ENCODE data around the gene DOCK4.

The DOCK4 gene

DNA sequence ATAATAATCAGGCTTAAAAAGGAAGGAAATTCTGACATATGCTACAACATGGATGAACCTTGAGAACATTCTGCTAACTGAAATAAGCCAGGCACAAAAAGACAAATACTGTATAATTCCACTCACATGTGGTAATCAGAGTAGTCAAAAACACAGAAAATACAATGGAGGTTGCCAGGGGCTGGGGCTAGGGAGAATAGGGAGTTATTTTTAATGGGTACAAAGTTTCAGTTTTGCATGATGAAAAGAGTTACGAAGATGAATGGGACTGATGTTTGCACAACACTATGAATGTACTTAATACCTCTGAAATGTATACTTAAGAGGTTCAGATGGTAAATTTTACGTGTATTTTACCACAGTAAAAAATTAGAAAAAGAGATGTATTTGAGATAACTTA lies 145.6 kb downstream of the DOCK4 start:
- H3K4me1 ChIP-seq (ENCODE audit: control insufficient read depth in 1 of 2, insufficient read depth in 2 of 2, low read length in 2 of 2): peaks cover 4 to 12% of the 10 kb centered on the region in 2 experiments

DNA sequence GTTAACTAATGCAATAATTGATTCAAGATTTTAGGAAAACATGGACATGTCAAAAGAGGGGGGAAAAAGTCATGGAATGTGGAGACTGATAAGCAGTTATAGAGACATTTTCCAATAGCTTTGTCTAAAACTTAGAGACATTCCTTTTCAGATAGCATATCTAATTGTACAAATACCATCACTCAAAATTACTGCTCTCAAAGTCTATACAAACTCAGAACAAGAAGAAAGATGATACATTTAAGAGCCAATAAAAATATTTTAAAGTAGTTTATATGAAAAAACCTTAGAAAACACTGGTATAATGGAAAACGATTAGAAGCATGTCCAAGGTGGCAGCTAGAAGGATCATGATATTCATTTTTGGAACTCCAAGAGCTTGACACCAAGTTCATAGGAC lies 146.5 kb downstream of the DOCK4 start:
- Histone ChIP-seq H3K18ac (ENCODE audit: low read length) (no peak overlapping the region), H3K9ac (ENCODE audit: low read length) (no peak overlapping the region), H3K4me2 (ENCODE audit: low read length) (no peak overlapping the region)

More for the DNA sequence above, 145.6 kb downstream of the DOCK4 start:
- WGBS (ENCODE audit: extremely low coverage, insufficient coverage, insufficient read length): no CpG with 5 or more reads among the region's 2 CpGs
- no peak overlapping the region for H2AK5ac ChIP-seq (ENCODE audit: low read length)
- no peak overlapping the region for H2BK12ac ChIP-seq (ENCODE audit: low read length)
- no peak overlapping the region for H3K27ac ChIP-seq (ENCODE audit: low read depth, low read length)
- H4K12ac ChIP-seq (ENCODE audit: low read depth, low read length): no peak overlapping the region
- H2BK120ac ChIP-seq (ENCODE audit: insufficient read depth, low read length, poor library complexity): no peak overlapping the region
- H3K9me3 ChIP-seq (ENCODE audit: insufficient read depth, low read depth, low read length): no peaks in the 10 kb centered on the region
- peaks cover 4% of the 10 kb centered on the region for H3K79me1 ChIP-seq (ENCODE audit: low read length)
- no peak overlapping the region for H4K91ac ChIP-seq (ENCODE audit: low read depth, low read length)
- no peak for DNase-seq
- no peak overlapping the region for H2BK5ac ChIP-seq (ENCODE audit: low read depth, low read length, poor library complexity)
- H3K36me3 ChIP-seq (ENCODE audit: control insufficient read depth in 1 of 2, insufficient read depth in 2 of 2, low read length in 2 of 2): no peaks in the 10 kb centered on the region
- no peak overlapping the region for H2AFZ ChIP-seq (ENCODE audit: insufficient read depth, low read length, poor library complexity)
- H3K18ac ChIP-seq (ENCODE audit: low read length): no peak overlapping the region
- no peak overlapping the region for H3K4ac ChIP-seq (ENCODE audit: low read depth, low read length)
- H3K4me2 ChIP-seq (ENCODE audit: low read length): no peak overlapping the region
- H3K9ac ChIP-seq (ENCODE audit: low read length): no peak overlapping the region
- H3K4me3 ChIP-seq (ENCODE audit: low read depth, low read length): no peak overlapping the region
- no peaks in the 10 kb centered on the region for H3K27me3 ChIP-seq (ENCODE audit: insufficient read depth, low read length)
- no peak overlapping the region for H4K8ac ChIP-seq (ENCODE audit: low read depth, low read length)
- H3K79me2 ChIP-seq (ENCODE audit: control insufficient read depth, insufficient read depth, low read length, poor library complexity): no peaks in the 10 kb centered on the region
- no peak overlapping the region for H3K23ac ChIP-seq (ENCODE audit: low read length)
- no peak overlapping the region for H3K14ac ChIP-seq (ENCODE audit: low read length)

DNA sequence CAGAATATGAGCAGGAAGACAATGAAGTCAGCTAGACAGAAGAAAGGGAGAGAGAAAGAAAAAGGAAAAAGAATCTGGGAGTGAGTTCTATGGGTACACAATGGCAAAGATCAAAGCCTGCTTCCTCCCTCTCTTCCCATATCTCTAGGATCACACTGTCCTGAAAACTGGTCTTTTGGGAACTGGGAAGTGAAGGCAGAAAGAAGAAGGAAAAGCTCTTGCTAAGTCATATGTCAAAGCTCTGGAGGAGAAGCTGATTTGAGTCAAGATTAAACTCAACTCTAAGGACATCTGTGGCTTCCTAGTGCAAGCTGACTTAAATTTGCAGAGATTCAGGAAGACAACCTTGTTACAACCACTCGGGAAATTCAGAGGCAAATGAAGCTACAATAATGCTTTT lies 147.5 kb downstream of the DOCK4 start:
- H3K4me1 ChIP-seq (ENCODE audit: control insufficient read depth in 1 of 2, insufficient read depth in 2 of 2, low read length in 2 of 2): peaks cover 4 to 10% of the 10 kb centered on the region in 2 experiments
- WGBS (ENCODE audit: extremely low coverage, insufficient coverage, insufficient read length): no CpG with 5 or more reads among the region's 1 CpG
- no peak overlapping the region for H2BK120ac ChIP-seq (ENCODE audit: insufficient read depth, low read length, poor library complexity)
- H3K27me3 ChIP-seq (ENCODE audit: insufficient read depth, low read length): no peaks in the 10 kb centered on the region
- no peak overlapping the region for H3K14ac ChIP-seq (ENCODE audit: low read length)
- H3K36me3 ChIP-seq (ENCODE audit: control insufficient read depth in 1 of 2, insufficient read depth in 2 of 2, low read length in 2 of 2): no peaks in the 10 kb centered on the region
- no peak overlapping the region for H2AK5ac ChIP-seq (ENCODE audit: low read length)
- no peak overlapping the region for H3K4me3 ChIP-seq (ENCODE audit: low read depth, low read length)
- no peak overlapping the region for H3K18ac ChIP-seq (ENCODE audit: low read length)
- peaks cover 2% of the 10 kb centered on the region for H3K79me1 ChIP-seq (ENCODE audit: low read length)
- H4K91ac ChIP-seq (ENCODE audit: low read depth, low read length): no peak overlapping the region
- no peak overlapping the region for H3K4me2 ChIP-seq (ENCODE audit: low read length)
- no peak overlapping the region for H2AFZ ChIP-seq (ENCODE audit: insufficient read depth, low read length, poor library complexity)
- no peak overlapping the region for H3K9ac ChIP-seq (ENCODE audit: low read length)
- H2BK12ac ChIP-seq (ENCODE audit: low read length): no peak overlapping the region
- no peak overlapping the region for H4K8ac ChIP-seq (ENCODE audit: low read depth, low read length)
- no peaks in the 10 kb centered on the region for H3K9me3 ChIP-seq (ENCODE audit: insufficient read depth, low read depth, low read length)
- H3K79me2 ChIP-seq (ENCODE audit: control insufficient read depth, insufficient read depth, low read length, poor library complexity): no peaks in the 10 kb centered on the region
- no peak overlapping the region for H4K12ac ChIP-seq (ENCODE audit: low read depth, low read length)
- DNase-seq: no peak
- H3K27ac ChIP-seq (ENCODE audit: low read depth, low read length): no peak overlapping the region
- H2BK5ac ChIP-seq (ENCODE audit: low read depth, low read length, poor library complexity): no peak overlapping the region
- no peak overlapping the region for H3K23ac ChIP-seq (ENCODE audit: low read length)
- H3K4ac ChIP-seq (ENCODE audit: low read depth, low read length): no peak overlapping the region

More for the DNA sequence above, 146.5 kb downstream of the DOCK4 start:
- H4K12ac ChIP-seq (ENCODE audit: low read depth, low read length): no peak overlapping the region
- H3K4me3 ChIP-seq (ENCODE audit: low read depth, low read length): no peak overlapping the region
- H3K79me1 ChIP-seq (ENCODE audit: low read length): peaks cover 2% of the 10 kb centered on the region
- no peak overlapping the region for H3K14ac ChIP-seq (ENCODE audit: low read length)
- no peak overlapping the region for H2BK12ac ChIP-seq (ENCODE audit: low read length)
- no peak overlapping the region for H2BK120ac ChIP-seq (ENCODE audit: insufficient read depth, low read length, poor library complexity)
- no CpG with 5 or more reads among the region's 1 CpG for WGBS (ENCODE audit: extremely low coverage, insufficient coverage, insufficient read length)
- no peaks in the 10 kb centered on the region for H3K36me3 ChIP-seq (ENCODE audit: control insufficient read depth in 1 of 2, insufficient read depth in 2 of 2, low read length in 2 of 2)
- no peaks in the 10 kb centered on the region for H3K9me3 ChIP-seq (ENCODE audit: insufficient read depth, low read depth, low read length)
- H3K27me3 ChIP-seq (ENCODE audit: insufficient read depth, low read length): no peaks in the 10 kb centered on the region
- no peak overlapping the region for H3K27ac ChIP-seq (ENCODE audit: low read depth, low read length)
- H3K23ac ChIP-seq (ENCODE audit: low read length): no peak overlapping the region
- peaks cover 4 to 10% of the 10 kb centered on the region in 2 experiments for H3K4me1 ChIP-seq (ENCODE audit: control insufficient read depth in 1 of 2, insufficient read depth in 2 of 2, low read length in 2 of 2)
- no peak overlapping the region for H2AFZ ChIP-seq (ENCODE audit: insufficient read depth, low read length, poor library complexity)
- no peak for DNase-seq
- no peaks in the 10 kb centered on the region for H3K79me2 ChIP-seq (ENCODE audit: control insufficient read depth, insufficient read depth, low read length, poor library complexity)
- H4K91ac ChIP-seq (ENCODE audit: low read depth, low read length): no peak overlapping the region
- no peak overlapping the region for H4K8ac ChIP-seq (ENCODE audit: low read depth, low read length)
- H2AK5ac ChIP-seq (ENCODE audit: low read length): no peak overlapping the region
- no peak overlapping the region for H3K4ac ChIP-seq (ENCODE audit: low read depth, low read length)
- H2BK5ac ChIP-seq (ENCODE audit: low read depth, low read length, poor library complexity): no peak overlapping the region

DNA sequence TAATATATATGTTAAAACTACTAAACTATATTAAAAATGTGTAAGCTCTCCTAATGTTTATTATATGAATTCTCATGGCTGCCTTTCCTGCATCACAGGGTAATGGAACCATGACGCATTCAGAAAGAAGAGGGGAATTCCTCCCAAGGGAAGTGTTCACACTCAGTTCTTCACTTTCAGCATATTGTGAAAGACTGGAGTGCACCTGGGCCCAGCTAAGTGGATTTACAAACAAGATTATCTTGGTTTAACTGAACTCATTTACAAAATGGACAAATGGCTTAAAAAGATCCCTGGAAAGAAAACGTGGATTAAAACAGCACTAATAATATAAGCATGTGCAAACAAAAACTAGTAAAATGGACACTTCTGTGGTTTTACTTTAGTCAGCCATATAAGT lies 149.8 kb downstream of the DOCK4 start:
- WGBS (ENCODE audit: extremely low coverage, insufficient coverage, insufficient read length): no CpG with 5 or more reads among the region's 2 CpGs
- Histone ChIP-seq H3K79me1 (ENCODE audit: low read length) (peaks cover 2% of the 10 kb centered on the region), H4K12ac (ENCODE audit: low read depth, low read length) (no peak overlapping the region), H3K4me1 (ENCODE audit: control insufficient read depth in 1 of 2, insufficient read depth in 2 of 2, low read length in 2 of 2) (peaks cover 6 to 10% of the 10 kb centered on the region in 2 experiments), H3K36me3 (ENCODE audit: control insufficient read depth in 1 of 2, insufficient read depth in 2 of 2, low read length in 2 of 2) (no peaks in the 10 kb centered on the region), H2AFZ (ENCODE audit: insufficient read depth, low read length, poor library complexity) (no peak overlapping the region), H3K9ac (ENCODE audit: low read length) (no peak overlapping the region), H3K14ac (ENCODE audit: low read length) (no peak overlapping the region), H3K4me3 (ENCODE audit: low read depth, low read length) (no peak overlapping the region), H3K27ac (ENCODE audit: low read depth, low read length) (no peak overlapping the region), H4K8ac (ENCODE audit: low read depth, low read length) (no peak overlapping the region), H2BK5ac (ENCODE audit: low read depth, low read length, poor library complexity) (no peak overlapping the region), H3K18ac (ENCODE audit: low read length) (no peak overlapping the region), H3K9me3 (ENCODE audit: insufficient read depth, low read depth, low read length) (no peaks in the 10 kb centered on the region), H4K91ac (ENCODE audit: low read depth, low read length) (no peak overlapping the region), H2BK120ac (ENCODE audit: insufficient read depth, low read length, poor library complexity) (no peak overlapping the region), H3K79me2 (ENCODE audit: control insufficient read depth, insufficient read depth, low read length, poor library complexity) (no peaks in the 10 kb centered on the region), H2BK12ac (ENCODE audit: low read length) (no peak overlapping the region), H3K23ac (ENCODE audit: low read length) (no peak overlapping the region), H2AK5ac (ENCODE audit: low read length) (no peak overlapping the region), H3K4ac (ENCODE audit: low read depth, low read length) (no peak overlapping the region), H3K27me3 (ENCODE audit: insufficient read depth, low read length) (no peaks in the 10 kb centered on the region), H3K4me2 (ENCODE audit: low read length) (no peak overlapping the region)
- DNase-seq: peak; percentile 3 to 49

Data from trophoblast cell (in vitro differentiated cells and primary cell).